ENCODE measurements around the gene EHMT1.

The EHMT1 gene

GRCh38 chr9:137685741-137686420 lies 67.1 kb downstream of the EHMT1 start:
- H3K27ac ChIP-seq: no peak overlapping the region

GRCh38 chr9:137688261-137688660 lies 69.5 kb downstream of the EHMT1 start:
- no peak overlapping the region for H3K27ac ChIP-seq
- TF ChIP-seq CTCF (IDR thresholded peaks at IDR 0.05; ENCODE audit: low read depth, low read length): no peak

More at GRCh38 chr9:137685741-137686420, 67.1 kb downstream of the EHMT1 start:
- H3K4me3 ChIP-seq (ENCODE audit: low read depth, low read length): no peak overlapping the region
- no peak for DNase-seq
- H3K27me3 ChIP-seq (ENCODE audit: insufficient read depth, low read depth, severe bottlenecking): no peaks in the 10 kb centered on the region
- H3K9me3 ChIP-seq (ENCODE audit: severe bottlenecking): no peaks in the 10 kb centered on the region
- peaks cover 3% of the 10 kb centered on the region; the same call in 1 of the 2 replicates for H3K36me3 ChIP-seq
- TF ChIP-seq CTCF (IDR thresholded peaks at IDR 0.05; ENCODE audit: low read depth, low read length): no peak

GRCh38 chr9:137688725-137689124 lies 69.9 kb downstream of the EHMT1 start:
- TF ChIP-seq CTCF (IDR thresholded peaks at IDR 0.05; ENCODE audit: low read depth, low read length): 0 out of 2 replicates have a peak, but pooled peaks have one; percentile 13
- H3K27ac ChIP-seq: no peak overlapping the region
- H3K27me3 ChIP-seq (ENCODE audit: insufficient read depth, low read depth, severe bottlenecking): no peaks in the 10 kb centered on the region
- H3K9me3 ChIP-seq (ENCODE audit: severe bottlenecking): no peaks in the 10 kb centered on the region
- H3K4me3 ChIP-seq (ENCODE audit: low read depth, low read length): no peak overlapping the region
- no peak for DNase-seq
- peaks cover 3% of the 10 kb centered on the region; the same call in 1 of the 2 replicates for H3K36me3 ChIP-seq

More at GRCh38 chr9:137688261-137688660, 69.5 kb downstream of the EHMT1 start:
- Histone ChIP-seq H3K9me3 (ENCODE audit: severe bottlenecking) (no peaks in the 10 kb centered on the region), H3K36me3 (peaks cover 3% of the 10 kb centered on the region; the same call in 1 of the 2 replicates), H3K27me3 (ENCODE audit: insufficient read depth, low read depth, severe bottlenecking) (no peaks in the 10 kb centered on the region), H3K4me3 (ENCODE audit: low read depth, low read length) (no peak overlapping the region)
- no peak for DNase-seq

GRCh38 chr9:137689745-137690529 lies 71.1 kb downstream of the EHMT1 start:
- no peak for TF ChIP-seq CTCF (IDR thresholded peaks at IDR 0.05; ENCODE audit: low read depth, low read length)
- Histone ChIP-seq H3K4me3 (ENCODE audit: low read depth, low read length) (no peak overlapping the region), H3K36me3 (peaks cover 3% of the 10 kb centered on the region; the same call in 1 of the 2 replicates), H3K27me3 (ENCODE audit: insufficient read depth, low read depth, severe bottlenecking) (no peaks in the 10 kb centered on the region), H3K27ac (peak overlapping the region; percentile 1; the same call in 1 of the 2 replicates), H3K9me3 (ENCODE audit: severe bottlenecking) (no peaks in the 10 kb centered on the region)
- DNase-seq: peak; percentile 44

- TF ChIP-seq CTCF (IDR thresholded peaks at IDR 0.05; ENCODE audit: low read depth, low read length): no peak
- H3K36me3 ChIP-seq: peaks cover 4% of the 10 kb centered on the region; the same call in 1 of the 2 replicates
- no peak overlapping the region for H3K4me3 ChIP-seq (ENCODE audit: low read depth, low read length)
- H3K27ac ChIP-seq: no peak overlapping the region
- DNase-seq: no peak
- H3K9me3 ChIP-seq (ENCODE audit: severe bottlenecking): no peaks in the 10 kb centered on the region
- H3K27me3 ChIP-seq (ENCODE audit: insufficient read depth, low read depth, severe bottlenecking): no peaks in the 10 kb centered on the region
Measured at GRCh38 chr9:137690930-137691645, 72.3 kb downstream of the EHMT1 start.
